AG09319 (cell line): ENCODE data around the gene FBXL15.
A peak's percentile ranks its signal among the peaks of the same experiment; 100 is the strongest.
"Not testable (repeated sequence)": the region's sequence is repeated elsewhere in the genome, so short reads cannot be mapped to it uniquely, and the experiment has no call there.

Experiments used
- DNase-seq: peaks from one replicate; pipeline ENCODE4 v3.0.0-alpha.2; 2010; ENCODE audit warnings: low read depth; ENCODE audit errors: extremely low read depth
- CTCF ChIP-seq: IDR thresholded peaks from 2 replicates; pipeline ENCODE4 v1.5.1; 2011; ENCODE audit warnings: low read depth, mild to moderate bottlenecking, inconsistent platforms, low read length, moderate library complexity

The FBXL15 gene

GRCh38 chr10:102453502-102453901 lies 32.9 kb downstream of the FBXL15 start:
- DNase-seq = no peak
- TF ChIP-seq CTCF = no peak

GRCh38 chr10:102454662-102455487 lies 34.2 kb downstream of the FBXL15 start:
- DNase-seq = not testable (repeated sequence)

GRCh38 chr10:102455893-102456471 lies 35.3 kb downstream of the FBXL15 start:
- peak; percentile 69 for DNase-seq
- no peak for TF ChIP-seq CTCF

- no peak for DNase-seq
- no peak for TF ChIP-seq CTCF
Measured at GRCh38 chr10:102457591-102458150, 37.0 kb downstream of the FBXL15 start.

- no peak for TF ChIP-seq CTCF
- no peak for DNase-seq
Measured at GRCh38 chr10:102458656-102459055, 38.0 kb downstream of the FBXL15 start.

- no peak for TF ChIP-seq CTCF
- no peak for DNase-seq
Measured at GRCh38 chr10:102460836-102461186, 40.2 kb downstream of the FBXL15 start.

- TF ChIP-seq CTCF = no peak
- DNase-seq = peak; percentile 30
Measured at GRCh38 chr10:102461187-102462054, 40.8 kb downstream of the FBXL15 start.
